GM18867 (cell line): Measurements from ENCODE around the gene GNG12.

Experiments used
- ATAC-seq: cut with Tn5 transposase; IDR thresholded peaks from one replicate; pipeline ENCODE4 v1.9.1; 2021; ENCODE audit warnings: mild to moderate bottlenecking, moderate library complexity; ENCODE audit not compliant: unreplicated experiment

The GNG12 gene

DNA sequence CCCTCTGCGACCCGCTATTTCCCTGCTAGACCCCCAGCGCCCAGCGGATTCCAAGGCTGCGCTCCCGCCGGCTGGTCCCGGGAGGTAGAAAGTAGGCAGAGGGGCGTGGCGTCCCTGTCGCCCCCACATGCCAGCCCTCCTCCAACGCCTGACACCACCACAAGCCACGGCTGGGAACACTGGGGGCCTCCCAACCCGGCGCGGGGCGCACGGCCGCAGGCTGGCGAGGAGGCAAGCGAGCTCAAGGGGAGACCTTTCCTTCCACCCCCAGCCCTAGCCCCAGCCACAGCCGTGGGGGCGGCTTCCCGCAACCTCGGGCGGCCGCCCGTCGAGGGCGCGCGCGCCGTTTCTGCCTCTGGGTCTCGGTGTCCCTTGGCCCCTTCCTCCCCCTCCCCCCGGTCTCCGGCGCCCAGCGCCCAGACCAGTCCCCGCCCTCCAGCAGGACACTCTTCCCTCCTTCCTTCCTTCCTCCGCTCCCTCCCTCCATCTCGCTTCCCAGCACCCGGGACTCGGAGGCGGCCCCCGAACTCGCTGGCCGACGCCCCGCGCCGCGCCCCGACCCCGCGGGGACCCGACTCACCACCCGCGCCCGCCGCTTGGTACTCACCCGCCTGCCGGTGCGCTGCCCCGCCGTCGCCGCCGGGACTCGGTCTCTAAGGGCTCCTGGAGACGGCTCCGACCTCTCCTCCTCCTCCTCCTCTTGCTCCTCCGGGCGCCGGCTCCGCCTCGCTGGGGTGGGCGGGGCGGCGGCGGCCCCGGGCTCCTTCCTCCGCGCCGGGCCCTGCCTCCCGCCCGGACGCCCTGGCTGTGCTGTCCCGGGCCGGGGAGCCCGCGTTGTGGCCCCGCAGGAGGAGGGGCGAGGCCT lies at the start of gene GNG12:
TSS of gene GNG12 (minus strand) at position 731 of the 865 bp plus-strand sequence. CDS start 125,781 bp downstream, outside the sequence.
- peak; percentile 56 for ATAC-seq

- ATAC-seq: no peak
Measured at GRCh38 chr1:67882196-67882958, 49.1 kb upstream of the GNG12 start.

GRCh38 chr1:67880056-67880601 lies 46.9 kb upstream of the GNG12 start:
- ATAC-seq: no peak

GRCh38 chr1:67879485-67879884 lies 46.2 kb upstream of the GNG12 start:
- ATAC-seq: no peak

GRCh38 chr1:67874501-67875111 lies 41.3 kb upstream of the GNG12 start:
- ATAC-seq: no peak

DNA sequence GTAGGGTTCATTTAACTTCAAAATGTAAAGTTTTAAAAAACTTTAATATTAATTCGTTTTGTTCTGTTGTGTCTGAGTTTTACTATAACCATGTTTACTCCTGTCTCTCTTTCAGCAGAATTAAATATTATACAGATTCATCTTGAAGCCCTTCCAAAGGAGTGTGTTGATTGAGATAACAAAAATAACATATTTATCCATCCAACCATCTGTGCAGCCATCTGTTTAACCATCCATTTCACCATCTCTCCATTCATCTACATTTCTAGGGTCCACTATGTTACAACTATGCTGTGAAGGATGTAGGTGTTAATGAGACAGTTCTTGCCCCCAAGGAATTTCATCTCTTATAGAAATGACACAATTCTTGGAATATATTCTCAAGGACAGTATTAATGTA lies 36.0 kb upstream of the GNG12 start:
- ATAC-seq: no peak

- ATAC-seq: no peak
Measured at GRCh38 chr1:67863637-67864036, 30.4 kb upstream of the GNG12 start.

DNA sequence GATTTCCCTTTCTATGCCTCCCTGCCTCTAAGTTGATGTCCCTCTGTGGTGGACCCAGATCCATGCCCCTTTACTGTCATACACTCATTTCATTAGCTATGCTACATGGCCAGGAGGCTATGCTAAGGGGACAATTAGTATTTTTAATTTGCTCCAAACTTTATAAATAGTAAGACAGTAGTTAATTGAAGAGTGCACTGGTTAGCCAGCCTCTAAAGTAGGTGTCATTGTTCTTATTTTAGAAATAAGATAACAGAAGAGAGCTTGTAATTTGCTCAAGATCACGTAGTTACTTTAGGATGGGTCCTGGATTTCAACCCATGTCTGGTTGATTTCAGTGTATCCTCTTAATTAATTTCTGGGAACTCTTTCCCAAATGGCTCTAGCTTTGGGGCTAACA lies 29.4 kb upstream of the GNG12 start:
- ATAC-seq: no peak

DNA sequence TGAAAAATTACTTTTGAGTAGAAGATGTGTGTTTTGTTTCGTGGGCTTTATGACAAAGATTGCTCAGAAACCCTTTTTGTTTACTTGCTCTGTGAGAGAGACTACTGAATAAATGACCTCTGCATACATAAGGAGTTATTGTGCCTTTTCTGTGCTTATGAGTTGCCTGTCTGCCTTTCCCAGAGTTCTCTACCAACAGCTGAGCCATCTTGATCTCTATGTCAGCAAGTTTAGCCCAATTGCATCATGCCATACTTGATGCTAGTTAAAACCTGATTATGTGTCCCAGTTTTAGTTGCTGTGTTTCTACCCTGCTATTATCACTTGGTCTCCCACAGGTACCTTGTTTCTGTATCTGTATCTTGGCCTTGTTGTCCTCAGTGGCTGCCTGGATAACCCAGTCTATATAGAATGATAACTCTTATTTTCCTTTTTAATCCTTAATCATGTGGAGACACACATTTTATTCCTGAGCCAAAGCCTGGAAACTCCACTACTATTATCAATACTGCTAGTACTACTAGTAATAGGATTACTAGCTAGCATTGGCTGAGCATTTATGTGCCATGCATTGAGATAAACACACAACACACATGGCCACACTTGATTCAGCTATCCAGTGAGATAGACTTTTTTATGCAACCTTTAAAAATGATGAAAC lies 28.7 kb upstream of the GNG12 start:
- ATAC-seq: no peak

DNA sequence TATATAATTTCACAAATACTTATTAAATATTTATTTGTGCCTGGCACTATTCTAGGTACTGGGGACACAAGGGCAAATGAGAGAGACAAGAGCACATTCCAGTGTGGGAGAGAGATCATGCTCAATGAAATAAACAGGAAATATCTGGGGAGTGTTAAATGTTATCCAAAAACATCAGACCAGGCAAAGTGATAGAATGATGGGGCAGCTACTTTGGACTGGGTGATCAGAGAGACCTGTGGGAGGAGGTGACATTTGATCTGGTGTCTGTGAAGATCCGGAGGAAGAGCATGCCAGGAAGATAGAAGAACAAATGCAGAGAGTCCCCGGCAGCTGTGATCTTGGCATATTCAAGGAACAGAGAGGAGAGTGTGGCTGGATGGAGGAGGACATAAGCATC lies 27.5 kb upstream of the GNG12 start:
- no peak for ATAC-seq

DNA sequence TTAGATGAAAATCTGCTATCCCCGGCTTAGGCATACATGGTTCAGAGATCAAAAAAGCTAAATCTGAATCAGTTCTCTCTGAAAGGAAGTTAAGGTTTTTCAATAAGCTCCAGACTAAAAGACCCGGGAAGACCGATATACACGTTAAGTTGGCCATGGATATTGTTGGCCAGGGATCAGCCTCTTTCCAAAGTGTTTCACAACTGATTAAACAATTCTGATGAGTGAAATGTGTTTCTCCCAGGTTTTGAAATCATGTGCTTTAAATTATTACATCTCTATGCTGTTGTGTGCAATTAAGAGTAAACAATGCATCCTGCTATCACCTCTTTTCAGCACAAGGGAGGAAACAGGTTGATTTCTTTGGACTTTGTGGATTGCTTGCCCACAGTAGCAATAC lies 23.7 kb upstream of the GNG12 start:
- ATAC-seq: no peak

DNA sequence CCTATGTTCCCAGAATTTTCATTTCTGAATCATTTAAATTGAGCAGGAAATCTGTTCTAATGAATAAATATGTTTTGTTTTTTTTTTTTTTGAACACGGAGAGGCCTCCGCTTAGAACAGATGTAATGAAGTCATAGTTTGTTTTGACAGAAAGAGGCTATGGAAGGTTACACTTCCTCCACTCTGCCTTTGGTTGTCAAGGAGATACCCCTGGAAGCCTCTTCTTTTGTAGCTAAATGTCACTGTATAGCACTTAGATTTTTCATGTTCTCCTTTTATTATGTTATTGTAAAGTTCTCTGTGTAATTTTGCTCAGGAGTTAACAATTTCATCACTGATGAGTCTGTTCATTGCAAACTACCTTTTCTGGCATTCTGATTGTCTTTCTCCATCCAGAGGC lies 22.7 kb upstream of the GNG12 start:
- ATAC-seq: no peak

- ATAC-seq: no peak
Measured at GRCh38 chr1:67855444-67855843, 22.2 kb upstream of the GNG12 start.

DNA sequence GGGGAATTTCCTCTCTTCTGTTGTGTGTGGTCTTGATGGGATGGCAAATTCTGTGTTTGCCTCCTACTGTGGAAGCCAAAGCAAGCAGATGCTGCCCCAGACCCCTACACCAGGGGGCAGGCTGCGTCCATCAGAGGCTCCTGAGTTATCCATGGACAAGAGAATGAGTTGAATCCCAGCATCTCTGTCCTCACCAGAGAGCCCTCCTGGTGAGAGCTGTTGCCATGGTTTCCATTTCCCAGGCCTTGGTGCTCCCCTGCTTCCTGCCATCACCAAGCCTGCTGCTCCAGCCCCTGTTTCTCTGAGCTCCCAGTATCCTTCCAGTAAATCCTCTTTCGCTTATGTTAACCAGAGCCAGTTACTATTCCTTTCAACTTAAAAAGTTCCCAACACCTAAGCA lies 20.4 kb upstream of the GNG12 start:
- no peak for ATAC-seq

- ATAC-seq: no peak
Measured at GRCh38 chr1:67851800-67852199, 18.5 kb upstream of the GNG12 start.

GRCh38 chr1:67850611-67851075 lies 17.4 kb upstream of the GNG12 start:
- no peak for ATAC-seq

DNA sequence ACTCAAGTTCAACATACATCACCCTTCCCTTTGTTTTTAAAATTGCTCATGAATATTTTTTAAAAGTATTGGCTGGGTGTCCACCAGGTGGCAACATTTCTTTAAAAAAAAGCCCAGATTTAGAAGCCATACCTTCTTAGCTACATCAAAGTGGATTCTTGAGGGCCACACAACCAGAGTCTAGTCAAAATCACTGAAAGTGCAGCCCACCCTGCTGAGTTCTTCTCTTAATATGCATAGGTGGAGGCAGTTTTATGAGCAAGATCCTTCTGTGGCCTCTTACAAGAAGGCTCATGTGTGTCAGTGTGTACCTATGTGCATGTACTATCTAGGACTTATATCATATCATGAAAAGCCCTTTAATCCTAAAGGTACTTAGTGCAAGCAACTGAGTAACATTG lies 16.9 kb upstream of the GNG12 start:
- ATAC-seq: peak; percentile 56

DNA sequence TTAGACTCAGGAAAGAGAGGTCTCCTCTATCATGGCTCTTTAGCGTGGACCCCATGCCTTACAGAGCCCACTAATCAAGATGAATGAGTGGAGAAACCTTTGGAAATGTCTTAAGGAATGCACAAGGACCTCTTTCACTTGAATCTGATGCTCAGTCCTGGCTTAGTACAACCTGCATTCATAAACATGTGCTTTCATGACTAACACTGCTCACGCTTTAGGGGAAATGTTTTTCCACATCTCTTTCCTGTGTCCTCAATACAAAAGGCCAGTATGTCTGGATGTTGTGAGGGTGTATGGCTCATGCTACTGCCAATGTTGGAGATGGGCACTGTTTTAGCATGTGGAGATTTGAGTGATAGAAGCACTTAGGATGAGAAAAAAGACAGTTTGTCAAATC lies 14.2 kb upstream of the GNG12 start:
- ATAC-seq: no peak

DNA sequence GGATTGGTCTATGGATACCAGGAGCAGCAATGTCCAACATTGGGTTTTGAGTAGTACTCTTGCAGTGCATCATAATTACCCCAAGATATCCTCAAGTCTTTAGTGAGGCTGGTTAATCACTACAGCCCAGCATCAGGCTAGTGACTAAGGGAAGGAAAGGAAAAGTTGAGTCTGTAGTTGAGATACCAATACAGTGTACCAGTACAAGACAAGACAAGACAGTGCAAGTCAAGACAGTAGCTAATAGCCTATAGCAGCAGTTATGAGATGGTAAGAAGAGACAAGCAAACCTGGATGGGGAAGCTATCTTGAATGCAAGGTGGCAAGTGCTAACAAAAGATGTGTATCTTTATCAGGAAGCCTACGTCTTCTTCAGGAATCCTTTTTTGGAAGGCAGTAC lies 13.3 kb upstream of the GNG12 start:
- ATAC-seq: no peak

DNA sequence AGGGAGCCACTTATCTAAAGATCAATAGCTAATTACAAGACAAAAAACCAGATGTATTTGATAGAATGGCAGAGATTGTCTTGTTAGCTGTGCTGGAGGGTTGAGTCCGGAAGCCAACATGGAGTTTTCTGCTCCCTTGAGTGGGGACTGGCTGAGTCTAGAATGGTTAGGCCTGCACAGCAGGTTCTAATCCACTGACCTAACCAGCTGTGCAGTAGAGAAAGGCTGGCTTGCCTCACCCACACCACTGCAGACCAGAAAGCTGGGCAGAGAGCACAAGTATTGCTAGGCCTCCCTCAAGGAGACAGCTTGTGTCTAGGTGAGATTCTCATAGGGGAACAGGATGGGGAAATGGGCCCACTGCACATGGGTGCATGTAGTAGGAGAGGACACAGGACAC lies 11.7 kb upstream of the GNG12 start:
- no peak for ATAC-seq

DNA sequence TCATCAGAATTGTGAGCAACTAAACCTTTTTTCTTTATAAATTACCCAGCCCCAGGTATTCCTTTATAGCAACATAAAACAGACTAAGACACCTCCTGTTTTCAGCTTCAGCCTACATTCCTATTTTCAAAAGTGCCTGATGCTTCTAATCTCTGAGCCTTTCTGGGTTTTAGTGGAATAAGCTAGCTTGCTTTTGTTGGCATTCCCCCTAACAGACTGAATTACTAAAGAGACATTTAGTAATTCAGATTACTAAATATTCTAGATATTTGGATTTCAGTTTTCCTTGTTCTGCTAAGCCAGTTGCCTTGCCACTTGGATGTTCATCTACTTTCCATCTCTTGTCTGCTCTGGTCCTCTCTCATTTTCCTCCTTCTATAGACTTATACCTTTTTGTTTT lies 10.5 kb upstream of the GNG12 start:
- no peak for ATAC-seq
